Measurements from ENCODE around the gene SIN3B. TPM values are rescaled to one million over a fixed set of nuclear protein-coding genes. Genes with fewer than 3 reads are reported as not detected.

Gene SIN3B
- polyA plus RNA-seq, 1 donor: 82.8 TPM

DNA sequence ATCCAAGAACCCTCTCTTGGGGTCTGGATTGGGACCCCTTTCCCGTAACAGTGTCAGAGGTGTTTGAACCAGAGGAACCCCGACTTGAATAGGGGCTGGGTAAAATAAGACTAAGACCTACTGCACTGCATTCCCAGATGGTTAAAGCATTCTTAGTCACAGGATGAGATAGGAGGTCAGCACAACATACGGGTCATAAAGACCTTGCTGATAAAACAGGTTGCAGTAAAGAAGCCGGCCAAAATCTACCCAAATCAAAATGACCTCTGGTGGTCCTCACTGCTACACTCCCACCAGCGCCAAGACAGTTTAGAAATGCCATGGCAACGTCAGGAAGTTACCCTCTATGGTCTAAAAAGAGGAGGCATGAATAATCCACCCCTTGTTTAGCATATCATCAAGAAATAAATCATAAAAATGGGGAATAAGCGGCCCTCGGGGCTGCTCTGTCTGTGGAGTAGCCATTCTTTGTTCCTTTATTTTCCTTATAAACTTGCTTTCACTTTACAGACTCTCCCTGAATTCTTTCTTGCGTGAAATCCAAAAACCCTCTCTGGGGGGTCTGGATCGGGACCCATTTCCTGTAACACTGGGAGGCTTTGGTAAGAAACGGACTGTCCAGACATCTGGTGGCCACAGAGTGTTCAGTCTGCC, 4.4 kb upstream of the SIN3B start:
- DNase-seq: no peak

DNA sequence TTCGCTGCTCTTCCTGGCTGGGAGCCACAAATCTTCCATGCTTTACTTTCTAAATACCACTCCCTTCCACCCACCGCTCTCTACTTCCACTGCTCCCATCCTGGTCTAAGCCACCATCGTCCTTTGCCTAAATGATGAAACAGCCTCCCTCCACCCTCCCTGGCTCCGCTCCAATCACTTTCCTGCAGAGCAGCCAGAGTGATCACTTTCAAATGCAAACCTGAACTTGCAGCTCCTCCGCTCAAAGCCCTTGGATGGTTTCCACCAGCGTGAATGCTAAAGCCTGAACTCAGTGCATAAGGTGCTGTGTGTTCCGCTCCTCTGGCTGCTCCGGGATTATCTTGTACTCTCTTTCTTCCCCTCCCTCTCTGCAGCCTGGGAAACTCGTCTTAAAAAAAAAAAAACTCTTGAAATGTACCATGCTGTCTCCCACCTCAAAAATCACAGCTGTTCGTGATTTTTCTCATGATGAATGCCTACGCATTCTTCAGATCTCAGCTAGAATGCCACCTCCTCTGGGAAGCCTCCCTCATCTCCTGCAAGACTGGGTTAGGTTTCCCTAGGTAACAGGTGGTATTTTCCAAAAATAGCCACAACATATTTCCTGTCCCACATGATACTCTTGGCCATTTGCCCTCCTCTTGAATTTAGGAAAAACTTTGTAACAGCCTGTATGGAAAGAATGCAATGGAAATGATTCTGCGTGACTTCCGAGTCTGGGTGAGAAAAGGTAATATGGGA, 3.7 kb upstream of the SIN3B start:
- DNase-seq: peak; percentile 46

DNA sequence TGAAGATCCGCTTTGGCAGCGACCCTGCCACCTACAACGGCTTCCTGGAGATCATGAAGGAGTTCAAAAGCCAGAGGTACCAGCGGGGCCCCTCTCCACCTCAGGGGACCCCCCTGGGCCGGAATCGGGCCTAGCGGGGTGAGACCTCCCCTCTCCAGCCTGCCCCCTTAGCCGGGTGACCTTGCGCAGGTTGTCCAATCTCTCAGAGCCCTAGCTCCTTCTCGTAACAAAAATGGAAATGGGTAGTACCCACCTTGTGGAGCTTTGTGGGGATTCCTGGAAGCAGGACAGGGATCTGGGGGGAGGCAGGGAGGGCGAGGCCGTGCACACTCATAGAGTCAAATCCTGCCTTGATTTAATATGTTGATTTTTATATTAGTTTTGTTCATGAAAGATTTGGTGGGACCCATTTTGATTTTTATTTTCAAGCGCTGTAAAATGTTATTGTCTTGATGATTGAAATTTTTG, 658 bp downstream of the SIN3B start:
- DNase-seq: no peak

DNA sequence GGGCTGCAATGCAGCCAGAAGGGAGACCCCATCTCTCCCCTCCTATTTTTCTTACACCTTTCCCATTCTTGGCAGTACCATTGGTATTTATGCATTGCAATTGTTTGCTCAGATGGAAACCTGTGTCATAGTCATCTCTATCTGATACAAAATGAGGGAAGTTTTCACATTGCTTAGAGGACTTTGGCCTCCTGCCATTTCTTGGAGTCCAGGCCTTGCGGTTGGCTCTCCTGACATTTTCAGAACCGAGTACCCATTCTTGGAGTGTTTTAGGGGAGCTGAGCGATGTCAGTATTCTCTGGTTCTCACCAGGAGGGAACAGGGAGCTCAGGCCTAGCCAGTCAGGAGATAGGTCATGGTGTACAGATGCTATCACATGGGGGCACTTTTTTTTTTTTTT, 1.5 kb downstream of the SIN3B start:
- DNase-seq: no peak

DNA sequence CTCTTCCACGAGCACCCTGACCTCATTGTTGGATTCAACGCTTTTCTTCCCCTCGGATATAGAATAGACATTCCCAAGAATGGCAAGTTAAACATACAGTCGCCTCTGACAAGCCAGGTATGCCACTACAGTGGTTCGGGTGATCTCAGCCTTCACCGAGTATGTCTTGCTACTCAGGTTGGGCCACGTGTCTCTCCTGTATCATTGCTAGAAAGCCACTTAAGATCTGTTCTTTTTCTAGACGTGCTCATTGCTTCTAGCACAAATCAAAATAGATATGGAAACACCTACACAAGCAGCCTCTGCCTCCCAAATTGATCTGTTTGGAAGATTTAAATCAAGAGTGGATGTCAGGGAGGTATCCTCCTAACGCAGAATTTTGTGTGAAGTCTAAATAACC, 2.3 kb downstream of the SIN3B start:
- no peak for DNase-seq

DNA sequence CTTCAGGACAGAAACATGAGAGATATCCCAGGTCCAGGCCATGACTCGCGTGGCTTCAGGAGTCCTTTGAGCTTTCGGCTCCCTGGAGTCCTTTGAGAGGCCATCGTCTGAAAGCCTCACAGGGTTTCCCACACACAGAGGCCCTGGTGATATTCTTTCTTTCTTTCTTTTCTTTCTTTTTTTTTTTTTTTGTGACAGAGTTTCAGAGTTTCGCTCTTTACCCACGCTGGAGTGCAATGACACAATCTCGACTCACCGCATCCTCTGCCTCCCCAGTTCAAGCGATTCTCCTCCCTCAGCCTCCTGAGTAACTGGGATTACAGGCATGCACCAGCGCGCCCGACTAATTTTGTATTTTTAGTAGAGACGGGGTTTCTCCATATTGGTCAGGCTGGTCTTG, 5.5 kb downstream of the SIN3B start:
- DNase-seq: no peak

DNA sequence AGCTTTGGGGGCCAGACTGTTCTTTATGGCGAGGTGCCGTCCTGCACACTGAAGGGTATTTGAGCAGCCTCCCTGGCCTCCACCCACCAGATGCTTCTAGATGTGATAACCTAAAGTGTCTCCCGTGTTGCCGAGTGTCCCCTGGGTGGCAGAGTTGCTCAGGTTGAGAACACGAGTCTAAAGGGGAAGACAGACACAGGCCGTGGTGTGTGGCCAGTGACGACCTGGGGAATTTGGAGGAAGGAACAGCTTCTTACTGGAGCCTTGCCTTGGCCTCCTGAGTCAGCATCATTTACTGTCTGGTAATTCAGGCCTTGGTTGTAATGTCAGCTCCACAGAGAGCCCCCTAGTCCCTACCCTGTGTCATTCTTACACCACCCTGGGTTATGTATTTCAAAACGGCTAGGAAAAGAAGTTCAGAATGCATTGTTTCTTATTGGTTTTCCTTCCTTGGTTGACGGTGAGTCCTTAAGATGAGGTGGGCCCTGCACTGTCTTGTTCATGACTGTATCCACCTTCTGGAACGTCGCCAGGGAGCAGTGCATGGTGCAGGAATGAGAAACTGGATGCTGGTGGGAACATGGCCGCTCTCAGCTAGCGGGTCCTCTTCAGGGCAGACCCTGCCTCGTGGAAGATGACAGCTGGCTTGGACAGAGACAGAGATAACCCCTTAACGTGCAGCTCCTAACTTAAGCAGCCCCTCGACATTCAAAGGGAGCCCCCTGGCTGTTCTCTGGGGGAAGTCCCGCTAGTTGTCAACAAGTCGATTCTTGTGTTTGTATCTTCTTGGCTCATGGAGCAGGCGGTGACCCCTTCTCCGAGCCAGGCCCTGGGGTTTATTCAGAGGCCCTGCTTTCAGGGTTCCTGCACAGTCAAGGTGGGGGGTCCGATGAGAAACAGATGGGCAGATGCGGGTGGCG, 7.2 kb downstream of the SIN3B start:
- no peak for DNase-seq

DNA sequence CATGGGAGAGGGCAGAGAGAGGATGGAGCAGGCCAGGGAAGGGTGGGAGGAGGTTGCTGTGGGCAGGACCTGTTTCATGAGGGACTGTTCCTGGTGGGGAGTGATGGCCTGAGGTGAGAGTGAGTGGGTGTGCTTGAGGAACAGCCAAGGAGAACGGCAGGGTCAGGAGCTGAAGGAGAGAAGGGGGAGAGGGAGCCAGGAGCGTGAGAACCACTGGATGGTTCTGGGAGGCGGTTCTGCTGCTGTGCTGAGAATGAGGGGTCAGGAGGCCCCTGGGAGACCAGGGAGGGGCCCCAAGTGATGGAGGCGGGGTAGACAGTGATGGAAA, 7.8 kb downstream of the SIN3B start:
- no peak for DNase-seq

DNA sequence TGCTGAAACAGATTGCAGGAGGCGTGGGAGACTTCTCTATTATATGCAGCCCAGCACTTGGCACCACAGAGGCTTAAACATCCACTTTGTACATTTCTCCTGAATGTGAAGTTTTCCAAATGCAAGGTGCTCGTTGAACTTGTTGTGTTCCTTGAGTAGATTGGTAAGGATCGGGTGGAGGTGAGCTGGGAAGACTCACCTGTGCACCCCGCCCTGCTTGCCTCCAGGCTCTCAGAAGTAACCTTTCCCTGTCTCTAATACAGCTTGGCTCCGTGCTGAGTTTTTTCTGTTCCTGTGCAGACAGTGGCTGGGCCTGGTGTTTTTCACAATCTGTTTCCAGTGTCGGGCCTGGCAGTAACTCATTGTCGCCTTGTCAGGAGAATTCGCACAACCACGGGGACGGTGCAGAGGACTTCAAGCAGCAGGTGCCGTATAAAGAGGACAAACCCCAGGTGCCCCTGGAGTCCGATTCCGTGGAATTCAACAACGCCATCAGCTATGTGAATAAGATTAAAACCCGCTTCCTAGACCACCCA, 12.3 kb downstream of the SIN3B start:
- DNase-seq: no peak

DNA sequence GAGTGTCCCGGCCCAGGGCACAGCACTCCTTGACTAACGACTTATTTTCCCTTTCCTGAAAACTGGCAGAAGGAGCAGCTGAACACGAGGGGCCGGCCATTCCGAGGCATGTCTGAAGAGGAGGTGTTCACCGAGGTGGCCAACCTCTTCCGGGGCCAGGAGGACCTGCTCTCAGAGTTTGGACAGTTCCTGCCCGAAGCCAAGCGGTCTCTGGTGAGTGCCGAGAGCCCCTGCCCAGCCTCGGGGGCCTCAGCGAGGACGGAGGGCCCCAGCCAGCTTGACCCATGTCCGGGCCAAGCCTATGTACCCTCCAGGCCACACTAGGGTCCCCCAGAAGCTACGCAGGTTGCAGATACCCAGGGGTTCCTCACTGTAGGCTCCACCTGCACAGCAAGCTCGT, 17.7 kb downstream of the SIN3B start:
- DNase-seq: no peak

DNA sequence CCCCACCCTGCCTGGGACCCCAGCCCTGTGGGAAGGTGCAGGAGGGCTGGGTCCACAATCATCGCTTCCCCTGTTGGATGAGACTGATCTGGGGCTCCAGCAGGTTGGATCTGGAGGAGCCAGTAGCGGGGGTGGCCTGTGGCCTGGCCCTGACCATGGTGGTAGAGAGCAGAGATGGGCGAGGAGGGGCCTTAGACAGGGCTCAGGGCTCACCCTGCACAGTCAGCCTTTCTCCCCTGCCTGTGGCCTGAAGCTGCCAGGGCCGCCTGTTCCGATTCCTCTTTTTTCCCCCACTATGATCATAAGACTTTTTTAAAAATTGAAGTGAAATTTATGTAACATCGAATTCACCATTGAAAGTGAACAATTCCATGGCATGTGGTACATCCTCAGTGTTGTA, 18.2 kb downstream of the SIN3B start:
- no peak for DNase-seq

DNA sequence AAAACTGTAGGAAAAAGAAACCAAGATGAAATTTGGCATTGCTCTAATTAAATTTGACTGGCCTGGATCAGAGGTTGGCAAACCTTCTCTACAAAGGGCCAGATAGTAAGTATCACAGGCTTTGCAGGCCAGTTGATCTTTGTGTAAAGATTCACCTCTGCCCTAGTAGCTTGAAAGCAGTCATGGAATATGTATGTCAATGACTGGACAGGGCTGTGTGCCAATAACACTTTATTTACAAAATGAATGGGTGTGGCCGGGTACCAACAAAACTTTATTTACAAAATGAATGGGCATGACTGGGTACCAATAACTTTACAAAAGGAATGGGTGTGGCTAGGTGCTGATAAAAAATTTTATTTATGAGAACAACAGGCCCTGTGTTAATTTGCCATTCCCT, 20.0 kb downstream of the SIN3B start:
- DNase-seq: no peak

DNA sequence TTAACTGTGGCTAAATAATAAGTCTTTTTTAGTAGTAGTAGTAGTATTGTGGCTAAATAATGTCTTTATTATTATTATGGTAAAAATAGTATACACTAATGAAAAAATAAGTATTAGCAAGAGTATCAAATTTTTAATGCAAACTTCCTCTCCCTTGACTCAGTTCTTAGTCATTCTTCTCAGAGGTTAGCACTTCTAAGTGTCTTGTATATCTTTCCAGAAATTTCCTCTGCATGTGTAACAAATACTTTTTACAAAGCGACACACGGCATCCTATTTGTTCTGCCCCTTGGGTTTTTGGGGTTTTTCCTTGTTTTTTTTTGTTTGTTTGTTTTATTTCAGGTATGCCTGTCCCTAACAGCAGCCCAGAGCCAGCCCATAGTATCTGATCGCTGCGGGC, 20.9 kb downstream of the SIN3B start:
- DNase-seq: no peak

DNA sequence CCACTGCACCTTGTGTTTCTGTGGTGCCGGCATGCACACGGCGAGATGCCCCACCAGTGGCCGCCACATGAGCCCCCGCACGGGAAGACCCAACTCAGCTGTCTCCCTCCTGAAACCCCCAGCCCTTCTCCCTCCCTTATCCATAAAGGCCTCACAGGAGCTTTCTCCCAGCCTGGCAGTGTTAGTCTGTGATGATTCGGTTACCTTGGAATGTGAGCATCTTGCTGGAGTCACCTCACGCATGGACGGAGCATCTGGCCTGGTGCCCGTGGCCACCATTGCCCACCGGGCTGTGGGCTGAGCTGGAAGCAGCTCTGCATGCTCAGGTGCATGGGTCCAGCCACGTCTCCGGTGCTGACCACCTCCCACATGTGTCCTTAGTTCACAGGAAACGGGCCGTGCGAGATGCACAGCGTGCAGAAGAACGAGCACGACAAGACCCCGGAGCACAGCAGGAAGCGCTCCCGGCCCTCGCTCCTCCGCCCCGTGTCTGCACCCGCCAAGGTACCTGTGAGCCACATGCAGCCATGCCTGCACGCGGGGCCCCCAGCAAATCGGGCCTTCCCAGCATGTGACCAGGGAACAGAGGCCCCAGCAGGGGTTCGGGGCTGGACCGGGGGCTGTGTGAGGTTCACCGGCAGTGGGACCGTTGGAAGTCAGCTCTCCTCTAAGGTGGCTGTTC, 22.0 kb downstream of the SIN3B start:
- DNase-seq: no peak

DNA sequence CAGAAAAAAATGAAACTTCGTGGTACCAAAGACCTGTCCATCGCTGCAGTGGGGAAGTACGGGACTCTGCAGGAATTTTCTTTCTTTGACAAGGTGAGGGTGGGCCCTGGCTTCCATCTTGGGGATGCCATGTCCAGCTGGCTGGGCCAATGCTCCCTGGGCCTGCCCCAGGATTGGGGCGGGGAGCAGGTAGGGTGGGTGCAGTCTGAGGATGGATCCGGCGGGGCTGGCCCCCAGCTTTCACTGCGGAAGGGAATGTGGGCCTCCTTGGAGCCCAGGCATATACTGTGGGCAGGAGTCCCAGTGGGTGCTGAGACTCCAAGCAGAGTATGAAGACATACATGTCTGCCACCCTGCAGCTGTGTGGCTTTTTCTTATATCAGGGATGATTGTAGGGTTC, 23.9 kb downstream of the SIN3B start:
- DNase-seq: no peak

DNA sequence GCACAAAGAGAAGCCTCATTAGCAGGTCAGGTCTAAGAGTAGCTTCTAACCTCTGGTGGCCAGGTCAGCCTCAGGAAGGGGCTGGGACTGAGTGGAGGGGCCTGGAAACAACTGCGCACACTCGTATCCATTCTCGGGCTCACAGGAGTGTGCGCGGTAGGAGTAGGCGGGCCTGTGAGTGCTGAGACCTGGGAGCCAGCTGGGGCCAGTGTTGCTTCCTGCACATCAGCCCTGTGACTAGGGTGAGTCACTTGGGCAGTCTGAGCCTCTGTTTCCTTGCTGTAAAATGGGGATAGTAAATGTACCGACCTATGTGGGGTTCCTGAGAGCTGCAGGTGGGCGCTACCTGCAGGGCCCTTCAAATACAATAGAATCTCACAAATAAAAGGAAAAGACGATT, 26.9 kb downstream of the SIN3B start:
- DNase-seq: no peak

DNA sequence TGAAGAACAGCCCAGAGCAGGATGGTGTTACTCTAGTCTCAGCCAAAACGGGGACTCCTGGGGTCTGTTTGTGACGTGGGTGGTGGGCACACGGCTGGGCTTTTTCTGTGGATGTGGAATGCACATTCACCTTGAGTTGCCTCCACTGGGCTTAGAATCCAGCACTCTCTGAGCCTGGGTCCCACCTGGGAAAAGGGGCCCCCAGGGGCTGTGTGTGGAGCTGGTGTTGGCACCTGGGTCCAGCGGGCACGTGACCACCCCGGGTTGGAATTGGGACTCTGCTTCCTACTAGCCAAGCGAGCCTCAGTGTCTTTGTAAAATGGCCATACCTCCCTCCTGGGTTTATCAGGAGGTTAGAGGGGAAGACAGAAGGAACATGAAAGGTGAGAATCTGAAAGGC, 30.4 kb downstream of the SIN3B start:
- DNase-seq: no peak

DNA sequence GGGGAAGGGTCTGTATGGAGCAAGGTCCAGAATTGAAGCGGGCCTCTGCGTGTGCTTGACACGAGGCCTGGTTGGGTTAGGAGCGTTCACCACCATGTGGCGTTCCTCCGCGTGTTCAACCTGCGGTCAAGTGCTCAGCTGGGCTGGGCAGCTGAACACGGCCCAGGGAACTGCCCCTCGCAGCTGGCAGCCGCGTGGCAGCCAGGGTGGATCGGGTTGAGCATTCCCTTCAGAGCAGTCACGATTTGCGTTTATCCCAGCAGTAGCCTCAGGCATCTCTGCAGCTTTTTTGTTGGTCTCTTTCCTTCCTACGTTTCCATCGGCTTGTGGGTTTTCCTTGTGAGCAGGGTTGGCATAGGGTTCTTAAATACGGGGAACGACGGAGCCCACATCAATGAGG, 30.9 kb downstream of the SIN3B start:
- DNase-seq: no peak

DNA sequence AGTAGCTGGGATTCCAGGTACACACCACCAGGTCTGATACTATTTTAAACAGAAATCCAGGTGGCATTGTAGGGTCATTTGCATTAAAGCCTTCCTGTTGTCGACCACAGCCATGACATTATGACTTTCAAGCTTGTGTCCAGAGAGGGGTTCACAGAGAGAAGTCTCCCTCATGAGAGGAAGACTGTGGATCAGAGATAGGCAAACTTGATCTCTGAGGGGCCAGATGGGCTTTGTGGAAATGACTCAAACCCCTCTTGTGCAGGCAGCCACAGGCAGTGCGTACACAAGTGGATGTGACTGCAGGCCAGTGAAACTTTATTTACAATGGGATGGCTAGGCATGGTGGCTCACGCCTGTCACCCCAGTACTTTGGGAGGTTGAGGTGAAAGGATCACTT, 31.8 kb downstream of the SIN3B start:
- DNase-seq: no peak

DNA sequence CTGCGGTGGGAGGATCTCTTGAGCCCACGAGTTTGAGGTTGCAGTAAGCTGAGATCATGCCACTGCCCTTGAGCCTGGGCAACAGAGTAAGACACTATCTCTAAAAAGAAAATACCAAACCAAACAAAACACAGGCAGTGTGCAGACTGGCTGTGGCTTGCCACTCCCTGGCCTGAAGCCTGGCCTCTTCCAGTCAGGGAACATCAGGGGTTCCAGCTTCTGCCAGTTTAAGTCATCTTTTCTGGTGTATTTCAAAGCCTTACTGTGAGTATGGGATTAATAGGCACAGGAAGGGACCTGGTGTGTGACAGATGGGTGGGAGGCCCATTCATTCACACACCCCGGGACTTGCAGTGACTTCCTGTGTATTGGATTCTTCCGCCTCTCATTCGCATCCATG, 32.6 kb downstream of the SIN3B start:
- no peak for DNase-seq

DNA sequence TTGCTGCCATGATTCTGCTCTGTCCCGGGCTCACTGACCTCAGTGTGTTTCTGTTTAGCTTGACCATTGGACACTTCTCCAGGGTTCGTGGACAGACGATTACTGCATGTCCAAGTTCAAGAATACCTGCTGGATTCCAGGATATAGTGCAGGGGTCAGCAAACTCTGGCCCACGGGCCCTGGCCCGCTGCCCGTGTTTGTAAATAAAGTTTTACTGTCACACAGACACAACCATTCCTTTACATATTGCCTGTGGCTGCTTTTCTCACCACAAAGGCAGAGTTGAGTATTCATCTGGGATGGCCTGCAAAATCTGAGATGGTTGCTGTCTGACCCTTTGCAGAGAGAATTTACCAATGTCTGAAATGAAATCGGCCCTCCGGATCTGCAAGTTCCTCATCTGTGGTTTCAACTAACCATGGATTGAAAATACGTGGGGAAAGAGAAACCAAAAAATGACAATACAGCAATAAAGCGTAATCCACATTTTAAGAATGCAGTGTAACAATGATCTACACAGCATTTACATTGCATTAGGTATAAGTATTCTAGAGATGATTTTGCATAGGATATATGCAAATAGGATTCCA, 33.7 kb downstream of the SIN3B start:
- no peak for DNase-seq

DNA sequence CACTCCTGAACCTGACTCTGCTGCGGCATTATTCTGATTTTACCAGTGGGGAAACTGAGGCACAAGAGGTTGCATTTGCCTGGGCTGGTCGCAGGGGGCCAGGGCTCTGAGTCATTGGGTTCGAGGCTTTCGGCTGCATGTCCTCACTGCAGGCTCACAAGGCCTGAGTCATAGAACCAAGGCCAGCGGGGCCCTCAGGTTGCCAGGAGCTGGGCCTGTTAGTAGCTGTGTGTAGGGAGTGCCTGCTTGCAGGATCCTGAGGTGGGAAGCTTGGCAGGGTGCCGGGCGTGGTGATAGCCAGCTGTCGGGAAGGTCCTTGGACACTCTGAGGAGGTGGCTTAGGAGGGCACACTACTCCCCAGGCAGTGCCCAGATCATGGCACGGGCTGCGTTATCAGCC, 38.0 kb downstream of the SIN3B start:
- no peak for DNase-seq

All from left kidney (tissue), 2 donors.